ACC112 (cell line): ENCODE results near the gene POLRMT.

ENCODE experiments used
- H2AFZ ChIP-seq: fragments of 200-600 bp; sonication (generic); one replicate; pipeline ENCODE4 v1.6.0; 2017; ENCODE audit warnings: antibody characterized with exemption, low read length; ENCODE audit not compliant: unreplicated experiment
- H3K27ac ChIP-seq: fragments of 200-600 bp; sonication (generic); 2 replicates; pipeline ENCODE4 v1.5.1; 2014; ENCODE audit warnings: low read depth, mild to moderate bottlenecking, antibody characterized with exemption, low read length, moderate library complexity
- H3K27me3 ChIP-seq: fragments of 200-600 bp; sonication (generic); 2 replicates; pipeline ENCODE4 v1.6.1; 2014; ENCODE audit warnings: mild to moderate bottlenecking, antibody characterized with exemption, low read length, moderate library complexity, mixed read lengths; ENCODE audit not compliant: insufficient read depth
- H3K36me3 ChIP-seq: fragments of 200-600 bp; sonication (generic); 2 replicates; pipeline ENCODE4 v1.6.1; 2016; ENCODE audit warnings: mild to moderate bottlenecking, antibody characterized with exemption, low read length, moderate library complexity, mixed read lengths; ENCODE audit not compliant: insufficient read depth
- H3K4me1 ChIP-seq: fragments of 200-600 bp; sonication (generic); one replicate; pipeline ENCODE4 v1.6.1; 2016; ENCODE audit warnings: low read length, mixed read lengths; ENCODE audit not compliant: insufficient read depth, unreplicated experiment, control insufficient read depth
- H3K4me3 ChIP-seq: fragments of 200-600 bp; sonication (generic); 2 replicates; pipeline ENCODE4 v1.5.1; 2014; ENCODE audit warnings: mild to moderate bottlenecking, low read depth, low read length
- H3K79me2 ChIP-seq: fragments of 200-600 bp; sonication (generic); one replicate; pipeline ENCODE4 v1.6.0; 2016; ENCODE audit warnings: low read length; ENCODE audit not compliant: control insufficient read depth, unreplicated experiment, insufficient read depth

POLRMT gene

GRCh38 chr19:644789-645188, 11.5 kb upstream of the POLRMT start:
- no peaks in the 10 kb centered on the region for H3K79me2 ChIP-seq
- H3K36me3 ChIP-seq, result no peaks in the 10 kb centered on the region
- H3K4me1 ChIP-seq, result no peaks in the 10 kb centered on the region
- H3K4me3 ChIP-seq, result no peak overlapping the region
- H2AFZ ChIP-seq, result no peak overlapping the region
- H3K27ac ChIP-seq, result no peak overlapping the region
- H3K27me3 ChIP-seq, result no peaks in the 10 kb centered on the region

GRCh38 chr19:644363-644762, 11.0 kb upstream of the POLRMT start:
- Histone ChIP-seq H3K36me3 (no peaks in the 10 kb centered on the region), H3K4me3 (no peak overlapping the region), H3K4me1 (no peaks in the 10 kb centered on the region), H2AFZ (no peak overlapping the region), H3K27ac (no peak overlapping the region), H3K27me3 (no peaks in the 10 kb centered on the region), H3K79me2 (no peaks in the 10 kb centered on the region)

- Histone ChIP-seq H3K4me1 (no peaks in the 10 kb centered on the region), H3K27me3 (no peaks in the 10 kb centered on the region), H3K4me3 (no peak overlapping the region), H3K79me2 (no peaks in the 10 kb centered on the region), H2AFZ (no peak overlapping the region), H3K36me3 (no peaks in the 10 kb centered on the region), H3K27ac (no peak overlapping the region)
Observed at GRCh38 chr19:643736-644135, 10.4 kb upstream of the POLRMT start.

GRCh38 chr19:642767-643727, 9.7 kb upstream of the POLRMT start:
- H3K4me1 ChIP-seq, result no peaks in the 10 kb centered on the region
- H3K27ac ChIP-seq, result no peak overlapping the region
- H3K79me2 ChIP-seq, result no peaks in the 10 kb centered on the region
- H3K27me3 ChIP-seq, result no peaks in the 10 kb centered on the region
- no peak overlapping the region for H2AFZ ChIP-seq
- H3K36me3 ChIP-seq, result no peaks in the 10 kb centered on the region
- H3K4me3 ChIP-seq, result no peak overlapping the region

GRCh38 chr19:641702-642101, 8.4 kb upstream of the POLRMT start:
- H3K4me1 ChIP-seq, result no peaks in the 10 kb centered on the region
- H3K4me3 ChIP-seq, result no peak overlapping the region
- H3K79me2 ChIP-seq, result no peaks in the 10 kb centered on the region
- H3K27ac ChIP-seq, result no peak overlapping the region
- H3K36me3 ChIP-seq, result no peaks in the 10 kb centered on the region
- no peaks in the 10 kb centered on the region for H3K27me3 ChIP-seq
- H2AFZ ChIP-seq, result no peak overlapping the region

- H3K4me1 ChIP-seq, result no peaks in the 10 kb centered on the region
- H3K79me2 ChIP-seq, result no peaks in the 10 kb centered on the region
- H3K27ac ChIP-seq, result no peak overlapping the region
- no peak overlapping the region for H2AFZ ChIP-seq
- no peaks in the 10 kb centered on the region for H3K36me3 ChIP-seq
- H3K27me3 ChIP-seq, result no peaks in the 10 kb centered on the region
- no peak overlapping the region for H3K4me3 ChIP-seq
Observed at GRCh38 chr19:640606-641189, 7.4 kb upstream of the POLRMT start.

GRCh38 chr19:640161-640558, 6.8 kb upstream of the POLRMT start:
- no peak overlapping the region for H3K27ac ChIP-seq
- H3K4me3 ChIP-seq, result 0 out of 2 replicates have a peak overlapping the region, but pooled peaks have one; percentile 37
- no peaks in the 10 kb centered on the region for H3K79me2 ChIP-seq
- no peaks in the 10 kb centered on the region for H3K4me1 ChIP-seq
- no peaks in the 10 kb centered on the region for H3K36me3 ChIP-seq
- H3K27me3 ChIP-seq, result no peaks in the 10 kb centered on the region
- H2AFZ ChIP-seq, result no peak overlapping the region

- Histone ChIP-seq H2AFZ (no peak within 1 kb of the TSS), H3K4me3 (peak within 1 kb of the TSS; percentile 40), H3K27me3 (no peaks in the 10 kb centered on the region)
Observed at GRCh38 chr19:639253-640160, 6.2 kb upstream of the POLRMT start, which contains the start of gene FGF22. Gene FGF22 (plus strand): TSS chr19:639879. CDS start chr19:639926, 47 bp downstream.

GRCh38 chr19:638906-639252, 5.5 kb upstream of the POLRMT start:
- H3K36me3 ChIP-seq, result no peaks in the 10 kb centered on the region
- H3K4me3 ChIP-seq, result peak overlapping the region; percentile 40
- H2AFZ ChIP-seq, result no peak overlapping the region
- H3K27me3 ChIP-seq, result no peaks in the 10 kb centered on the region
- H3K27ac ChIP-seq, result no peak overlapping the region
- no peaks in the 10 kb centered on the region for H3K79me2 ChIP-seq
- no peaks in the 10 kb centered on the region for H3K4me1 ChIP-seq

More at GRCh38 chr19:639253-640160, 6.2 kb upstream of the POLRMT start, which contains the start of gene FGF22:
- no peak within 1 kb of the TSS for H3K27ac ChIP-seq
- H3K79me2 ChIP-seq, result no peaks in the 10 kb centered on the region
- no peaks in the 10 kb centered on the region for H3K4me1 ChIP-seq
- no peaks in the 10 kb centered on the region for H3K36me3 ChIP-seq

GRCh38 chr19:634975-635652, 1.8 kb upstream of the POLRMT start:
- Histone ChIP-seq H3K27ac (no peak overlapping the region), H2AFZ (no peak overlapping the region), H3K4me3 (no peak overlapping the region), H3K36me3 (no peaks in the 10 kb centered on the region), H3K27me3 (no peaks in the 10 kb centered on the region), H3K4me1 (peaks cover 5% of the 10 kb centered on the region), H3K79me2 (peaks cover 3% of the 10 kb centered on the region)
